GDM1 (cell line): Measurements from ENCODE around the gene CRACDL.

ENCODE experiments used
- DNase-seq: peaks from one replicate; lab custom pipeline; 2025; lab: John Stamatoyannopoulos, UW

CRACDL gene

DNA sequence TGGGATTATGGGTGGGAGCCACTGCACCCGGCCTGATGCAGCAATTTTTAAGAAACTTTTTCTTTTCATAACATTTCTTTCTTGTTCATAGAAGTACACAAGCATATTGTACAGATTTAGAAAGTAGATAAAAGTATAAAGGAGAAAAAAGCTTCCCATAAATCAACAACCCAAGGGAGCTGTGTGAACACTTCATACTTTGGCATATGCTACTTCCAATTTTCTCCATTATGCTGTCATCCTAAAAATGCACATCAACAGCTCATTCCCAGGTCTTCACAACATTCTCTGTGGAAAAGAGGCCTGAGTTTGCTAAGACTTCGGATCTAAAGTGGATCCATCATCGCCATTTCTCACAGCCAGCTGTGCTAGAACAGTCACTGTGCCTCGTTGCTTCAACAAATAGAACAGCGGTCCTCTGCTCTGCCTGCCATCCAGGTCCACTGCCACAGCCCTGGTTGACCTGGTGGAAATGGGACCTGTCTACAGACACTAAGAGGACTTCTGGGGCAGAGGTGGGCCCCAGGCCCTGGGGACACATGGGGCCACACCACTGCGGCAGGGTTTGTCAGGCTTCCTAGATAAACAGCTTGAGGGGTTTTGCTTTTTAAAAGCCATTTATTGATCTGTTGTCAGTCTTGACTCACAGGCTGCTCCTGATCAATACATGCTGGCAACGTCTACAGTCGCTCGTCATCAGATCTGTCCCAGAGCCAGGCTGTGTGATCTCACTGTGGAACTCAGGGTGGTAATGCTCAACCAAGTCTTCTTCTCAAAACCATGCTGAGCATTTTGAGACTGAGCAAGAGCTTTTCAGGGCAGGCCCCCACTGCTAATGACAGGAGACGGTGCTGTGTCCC, 132.4 kb downstream of the CRACDL start:
- no peak for DNase-seq

DNA sequence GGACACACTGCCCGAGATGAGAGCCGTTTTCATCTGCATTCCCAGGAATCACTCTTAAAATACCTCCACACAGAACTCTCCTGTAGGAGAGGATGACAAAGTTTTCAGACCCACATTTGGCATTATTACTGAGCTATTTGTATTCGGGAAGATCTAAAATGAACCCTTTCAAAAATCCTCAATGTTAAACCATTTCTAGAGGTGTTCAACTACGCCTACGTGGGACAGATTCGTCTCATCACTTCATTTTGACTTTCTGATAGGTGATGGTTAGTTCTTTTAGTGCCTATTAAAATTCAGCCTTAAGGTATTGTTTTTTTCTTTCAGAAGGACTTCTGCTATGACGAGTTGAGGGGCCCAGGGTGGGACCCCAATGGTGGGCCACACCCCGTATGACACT, 133.7 kb downstream of the CRACDL start:
- no peak for DNase-seq

DNA sequence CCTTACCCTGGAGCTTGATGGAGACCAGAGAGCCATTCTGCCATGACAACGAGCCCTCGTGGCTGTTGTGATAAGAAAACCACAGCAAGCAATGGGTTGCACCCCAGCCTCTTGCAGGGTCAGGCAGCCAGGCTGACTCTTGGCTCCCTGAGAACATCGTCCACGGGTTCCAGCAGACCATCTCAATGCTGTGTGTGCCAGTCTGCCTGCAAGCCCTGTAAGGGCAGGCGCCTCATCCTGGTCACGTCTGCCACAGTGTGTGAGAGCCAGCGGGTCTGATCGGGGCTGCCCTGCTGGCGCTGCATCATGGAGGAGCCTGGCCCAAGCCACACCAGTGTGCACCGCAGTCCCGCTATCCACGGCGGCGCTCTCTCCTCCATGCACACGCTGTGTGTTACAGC, 134.1 kb downstream of the CRACDL start:
- no peak for DNase-seq

DNA sequence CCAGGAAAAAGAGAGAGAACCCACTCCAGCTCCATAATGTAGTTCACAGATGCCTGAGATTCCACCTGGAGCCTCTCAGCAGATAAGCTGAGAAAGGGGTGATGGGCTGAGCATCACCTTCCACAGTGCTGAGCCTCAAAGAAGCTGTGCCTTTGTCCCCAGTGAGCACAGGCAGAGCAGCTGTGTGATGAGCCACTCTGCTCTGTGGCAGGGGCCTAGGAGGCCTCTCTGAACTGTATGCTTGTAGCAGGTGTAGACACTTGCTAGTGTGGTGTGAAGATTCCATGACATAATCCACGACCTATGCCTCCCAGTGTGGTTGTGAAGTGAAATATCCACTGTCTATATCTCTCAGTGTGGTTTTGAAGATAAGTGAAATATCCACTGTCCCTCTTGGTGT, 134.7 kb downstream of the CRACDL start:
- DNase-seq, result no peak

DNA sequence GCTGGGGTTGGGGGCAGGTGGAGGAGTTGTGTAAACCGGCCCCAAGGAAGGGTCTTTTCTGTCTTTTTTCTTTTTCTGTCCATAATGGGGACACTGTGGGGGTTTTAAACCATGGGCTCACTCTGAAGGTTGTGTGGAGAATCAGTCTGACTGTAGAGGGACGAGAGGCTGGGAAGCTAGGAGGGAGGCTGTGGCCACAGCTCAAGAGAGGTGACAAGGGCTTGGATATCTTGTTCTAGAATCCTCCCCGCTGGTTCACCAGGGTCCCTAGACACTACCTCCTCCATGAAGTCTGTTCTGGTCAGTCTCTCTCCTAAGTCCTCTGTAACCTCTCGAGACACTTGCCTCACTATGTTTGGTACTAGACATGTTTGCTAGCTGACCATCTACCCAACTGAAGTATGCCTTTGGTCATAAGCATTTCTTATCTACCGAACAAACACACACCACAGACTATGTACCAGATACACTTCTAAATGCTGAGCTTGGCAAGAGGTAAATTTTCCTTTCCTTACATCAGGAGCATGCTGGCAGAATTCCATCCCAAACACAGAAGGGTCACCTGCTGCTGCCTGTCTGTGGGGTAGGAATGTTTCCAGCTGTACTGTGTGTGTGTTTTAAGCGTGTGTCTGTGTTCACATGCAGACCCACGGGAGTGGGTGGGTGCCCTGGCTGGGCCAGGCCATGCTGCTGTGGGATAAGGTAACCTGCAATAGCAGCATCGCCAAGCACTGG, 135.5 kb downstream of the CRACDL start:
- no peak for DNase-seq

DNA sequence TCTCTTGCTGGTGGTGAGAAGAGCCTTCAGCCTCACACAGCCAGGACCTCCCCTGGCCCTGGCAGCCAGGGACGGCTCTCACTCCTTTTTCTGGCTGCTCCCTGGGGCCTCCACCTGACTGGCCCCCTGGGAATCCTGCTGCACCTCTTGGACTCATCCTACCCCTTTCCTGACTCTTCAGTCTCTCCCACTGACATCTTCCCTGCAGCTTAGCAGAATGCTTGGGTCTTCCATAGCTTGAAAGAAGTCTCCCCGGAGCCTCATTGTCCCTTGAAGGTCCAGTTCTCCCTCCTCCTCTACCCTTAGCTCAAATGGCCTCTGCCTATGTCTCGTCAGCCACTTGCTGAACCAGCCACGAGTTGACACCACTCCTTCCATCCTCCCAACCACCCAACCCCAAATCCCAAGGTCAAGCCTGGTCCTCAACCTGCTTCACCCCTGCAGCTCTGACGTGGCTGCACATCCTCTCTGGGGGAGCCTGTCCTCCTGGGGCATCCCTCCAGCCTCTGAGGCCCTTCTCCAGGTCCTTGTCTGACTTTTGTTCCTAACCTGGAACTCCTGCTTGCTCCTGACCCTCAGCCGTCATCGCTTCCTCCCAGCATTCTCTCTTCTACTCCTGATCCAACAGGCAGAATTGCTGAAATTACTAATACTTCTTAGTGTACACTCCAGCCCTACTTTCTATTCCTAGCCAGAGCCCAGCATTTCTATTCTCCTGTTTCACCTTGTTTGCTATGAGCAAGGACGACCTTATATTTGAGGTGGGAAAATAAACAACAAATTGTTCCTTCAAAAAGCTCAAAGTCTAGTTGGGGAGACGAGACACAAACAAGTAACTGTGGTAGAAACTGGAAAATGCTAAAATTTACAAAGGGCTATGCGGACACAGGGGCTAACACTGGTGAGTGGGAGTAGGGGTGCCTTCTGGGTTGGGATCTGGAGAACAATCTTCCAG, 136.4 kb downstream of the CRACDL start:
- no peak for DNase-seq

DNA sequence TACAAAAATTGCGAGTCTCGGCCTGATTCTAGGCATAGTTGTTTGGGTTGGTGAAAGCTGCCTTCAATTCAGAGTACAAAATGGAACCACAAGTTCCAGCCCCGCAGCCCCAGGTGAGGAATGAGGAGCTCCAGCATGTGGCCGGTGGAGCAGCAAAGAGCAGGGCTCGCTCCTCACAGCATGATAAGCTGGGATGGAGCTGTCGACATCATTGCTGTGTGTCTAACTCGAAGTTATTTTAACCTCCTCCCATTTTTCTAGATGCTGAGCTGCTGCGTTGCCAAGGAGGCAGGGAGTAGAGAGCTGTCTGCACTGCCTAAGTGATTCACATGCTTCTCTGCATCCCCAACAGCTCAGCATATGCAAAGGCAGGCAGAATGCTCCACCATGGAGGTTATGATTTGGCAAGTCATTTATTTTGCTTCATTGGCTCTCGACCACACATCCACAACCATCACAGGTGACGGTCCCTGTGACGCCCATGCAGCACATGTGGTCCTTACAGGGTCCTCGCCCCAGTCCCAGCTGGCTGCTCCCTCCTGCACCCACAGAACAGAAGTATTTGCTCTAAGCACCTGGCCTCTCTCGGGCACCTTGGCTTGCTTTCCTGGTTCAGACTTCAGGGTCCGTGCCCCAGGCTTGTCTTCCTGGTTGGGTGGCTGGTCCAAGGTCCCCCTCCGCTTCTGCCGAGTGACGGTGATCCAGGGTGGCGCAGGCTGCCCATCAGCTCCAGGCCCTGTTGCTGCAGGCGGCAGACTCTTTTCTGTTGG, 139.1 kb downstream of the CRACDL start:
- no peak for DNase-seq

DNA sequence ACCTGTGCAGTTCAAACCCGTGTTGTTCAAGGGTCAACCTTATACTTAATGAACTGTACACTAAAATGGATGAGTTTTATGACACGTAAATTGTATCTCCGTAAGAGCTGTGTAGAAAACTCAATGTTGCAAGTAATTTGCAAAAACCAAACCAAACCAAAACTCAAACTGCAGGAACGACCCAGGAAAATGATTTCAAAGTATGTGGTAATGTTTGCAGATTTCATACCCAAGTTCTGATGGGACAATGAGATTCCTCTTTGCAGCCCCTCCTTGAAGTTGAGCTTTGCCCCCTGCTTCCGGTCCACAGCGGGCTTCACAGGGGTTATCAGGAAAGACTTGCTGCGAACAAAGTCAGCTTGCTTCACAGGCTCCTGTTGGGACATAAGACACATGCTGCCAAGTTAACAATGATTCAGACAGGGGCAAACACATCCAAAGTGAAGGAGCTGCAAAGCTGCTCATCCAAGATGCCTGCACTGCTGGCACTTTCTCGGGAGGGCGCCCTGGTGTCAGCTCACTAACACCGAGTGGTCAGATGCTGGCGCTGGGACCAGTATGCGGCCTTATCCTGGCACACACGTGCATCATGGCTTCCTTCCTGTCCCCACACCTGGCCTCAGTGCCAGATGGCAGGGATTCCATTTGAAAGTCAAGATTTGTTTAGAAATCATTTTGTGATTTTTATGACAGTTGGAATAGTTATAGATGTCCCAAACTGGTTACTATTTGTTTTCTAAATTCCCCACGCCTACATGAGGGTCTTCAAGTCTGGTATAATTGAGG, 139.9 kb downstream of the CRACDL start:
- DNase-seq, result no peak

DNA sequence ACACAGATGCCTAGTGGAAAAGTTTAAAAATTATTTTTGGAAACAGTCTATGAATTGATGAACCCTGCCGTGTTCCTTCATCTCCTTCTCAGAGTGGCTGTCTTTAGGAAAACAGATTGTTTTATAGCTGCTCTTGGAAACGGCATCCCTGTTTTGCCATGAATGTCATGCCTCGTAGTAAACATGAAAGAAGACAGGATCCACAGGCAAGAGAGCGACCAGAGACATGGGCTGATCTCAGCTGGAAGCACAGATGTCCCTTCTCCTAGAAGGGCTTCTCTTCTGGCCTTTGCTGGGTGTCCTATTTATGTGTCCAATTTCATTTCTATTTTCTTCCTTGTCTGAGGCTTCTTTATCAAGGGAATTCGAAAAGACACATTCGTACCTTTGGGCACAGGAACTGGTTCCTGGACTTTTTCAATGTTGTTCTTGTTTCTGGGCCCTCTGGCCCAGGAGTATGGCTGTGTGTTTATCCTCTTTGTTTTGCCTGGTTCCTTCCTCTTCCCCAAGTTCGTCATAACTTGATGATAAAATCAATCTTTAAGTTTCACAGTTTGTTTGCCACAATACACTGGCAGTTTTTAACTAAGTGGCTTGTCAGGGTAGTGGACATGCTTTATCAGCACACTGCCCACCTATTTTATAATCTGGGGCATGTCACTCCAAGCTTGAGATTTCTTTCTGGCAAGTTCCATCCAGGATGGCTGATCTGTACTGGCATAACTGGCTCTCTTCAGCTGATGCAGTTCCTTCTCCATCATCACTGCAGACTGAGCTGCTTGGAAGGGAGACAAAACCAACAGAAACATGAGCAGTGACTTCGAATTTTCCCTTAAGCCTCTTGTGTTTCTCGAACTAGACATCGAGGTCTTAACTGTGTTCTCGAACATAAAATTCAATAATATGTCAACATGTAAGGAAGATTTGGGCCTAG, 141.9 kb downstream of the CRACDL start:
- no peak for DNase-seq

DNA sequence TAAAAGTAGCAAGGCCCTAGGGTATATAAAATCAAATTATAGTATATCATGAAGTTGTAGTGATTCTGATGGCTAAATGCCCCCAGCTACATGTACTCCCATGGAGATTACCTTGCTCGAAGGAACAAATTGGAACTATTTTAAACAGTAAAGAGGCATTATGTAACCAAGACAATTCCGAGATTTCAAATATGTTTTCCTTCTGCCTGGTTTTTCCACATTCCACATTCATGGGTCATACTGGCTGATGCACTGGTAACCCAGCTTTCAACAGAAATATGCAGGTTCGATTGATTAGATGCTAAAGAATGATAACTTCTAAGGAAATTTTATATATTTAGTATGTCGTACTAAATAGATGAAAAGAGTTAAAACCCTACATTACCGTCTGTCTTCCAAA, 142.8 kb downstream of the CRACDL start:
- DNase-seq, result no peak

DNA sequence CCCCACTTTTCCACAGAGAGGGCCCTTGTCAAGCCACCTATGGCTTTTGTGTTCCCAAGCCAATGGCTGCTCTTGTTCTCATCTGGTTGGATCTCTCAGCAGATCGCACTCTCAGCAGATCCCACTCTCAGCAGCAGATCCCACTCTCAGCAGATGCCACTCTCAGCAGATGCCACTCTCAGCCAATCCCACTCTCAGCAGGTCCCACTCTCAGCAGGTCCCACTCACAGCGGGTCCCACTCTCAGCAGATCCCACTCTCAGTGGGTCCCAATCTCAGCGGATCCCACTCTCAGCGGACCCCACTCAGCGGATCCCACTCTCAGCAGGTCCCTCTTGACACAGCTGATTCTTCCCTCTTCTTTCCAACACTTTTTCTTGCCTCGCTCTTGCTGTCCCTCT, 145.8 kb downstream of the CRACDL start:
- no peak for DNase-seq

DNA sequence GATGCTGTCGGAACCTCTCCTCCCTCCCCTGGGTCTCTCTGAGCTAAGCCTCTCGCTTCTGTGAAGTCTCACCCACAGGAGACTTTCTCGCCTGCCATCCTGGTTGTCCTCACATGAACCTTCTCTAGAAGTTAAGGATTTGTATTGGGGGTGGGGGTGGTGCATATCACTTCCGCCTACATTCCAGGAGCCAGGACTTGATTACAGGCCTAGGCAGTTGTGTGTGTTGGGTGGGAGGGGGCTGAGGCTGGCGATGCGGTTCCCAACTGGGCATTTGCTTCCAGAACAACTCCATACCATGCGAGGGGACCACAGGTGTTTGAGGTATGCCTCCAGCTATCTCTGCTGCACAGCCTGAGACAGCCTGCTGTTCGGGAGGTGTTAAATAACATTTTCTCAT, 148.3 kb downstream of the CRACDL start:
- no peak for DNase-seq

DNA sequence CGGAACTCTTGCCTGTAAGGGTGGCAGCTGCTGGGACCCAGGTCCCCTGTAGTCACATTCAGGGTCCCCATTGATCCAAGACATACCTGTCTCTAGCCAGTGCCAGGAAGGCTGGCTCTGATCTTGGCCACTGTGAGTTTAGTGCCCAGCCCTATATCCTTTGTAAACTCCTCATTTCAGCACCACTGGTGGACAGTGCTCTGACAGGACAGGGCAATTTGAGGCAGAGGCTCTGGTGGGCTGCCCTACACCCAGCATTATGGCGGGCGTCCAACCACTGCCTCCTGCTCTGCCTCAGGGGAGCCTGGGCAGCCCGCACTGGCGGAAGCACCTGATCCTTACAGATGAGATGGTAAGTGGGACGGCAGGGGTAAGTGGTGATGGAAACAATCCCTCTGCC, 149.8 kb downstream of the CRACDL start:
- no peak for DNase-seq

DNA sequence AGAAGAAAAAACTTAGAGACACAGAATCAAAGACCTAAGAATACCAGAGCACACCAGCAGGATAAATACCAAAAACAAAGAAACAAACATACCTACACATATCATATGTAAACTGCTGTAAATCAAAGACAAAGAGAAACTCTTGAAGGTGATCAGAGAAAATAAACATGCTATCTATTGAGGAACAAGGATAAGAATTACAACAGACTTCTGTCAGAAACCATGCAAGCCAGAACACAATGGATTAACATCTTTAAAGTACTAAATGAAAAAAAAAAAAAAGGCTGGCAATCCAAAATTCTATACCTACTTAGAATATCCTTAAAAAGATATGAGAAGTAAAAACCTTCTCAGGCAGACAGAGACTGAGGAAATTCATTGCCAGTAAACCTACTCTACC, 153.5 kb downstream of the CRACDL start:
- DNase-seq, result no peak

DNA sequence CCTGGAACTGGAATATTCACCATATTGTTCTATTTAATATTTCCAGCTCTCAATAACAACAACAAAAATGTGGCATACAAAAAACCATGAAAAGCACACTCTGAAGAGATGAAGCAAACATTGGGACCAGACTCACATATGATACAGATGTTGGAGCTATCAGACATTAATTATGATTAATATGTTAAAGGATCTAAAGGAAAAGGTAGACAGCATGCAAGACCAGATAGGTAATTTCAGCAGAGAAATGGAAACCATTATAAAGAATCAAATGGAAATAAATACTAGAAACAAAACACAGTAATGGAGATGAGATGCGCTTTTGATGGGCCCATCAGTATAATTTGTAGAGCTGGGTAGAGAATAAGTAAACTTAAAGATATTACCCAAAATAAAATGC, 154.2 kb downstream of the CRACDL start:
- DNase-seq, result no peak

DNA sequence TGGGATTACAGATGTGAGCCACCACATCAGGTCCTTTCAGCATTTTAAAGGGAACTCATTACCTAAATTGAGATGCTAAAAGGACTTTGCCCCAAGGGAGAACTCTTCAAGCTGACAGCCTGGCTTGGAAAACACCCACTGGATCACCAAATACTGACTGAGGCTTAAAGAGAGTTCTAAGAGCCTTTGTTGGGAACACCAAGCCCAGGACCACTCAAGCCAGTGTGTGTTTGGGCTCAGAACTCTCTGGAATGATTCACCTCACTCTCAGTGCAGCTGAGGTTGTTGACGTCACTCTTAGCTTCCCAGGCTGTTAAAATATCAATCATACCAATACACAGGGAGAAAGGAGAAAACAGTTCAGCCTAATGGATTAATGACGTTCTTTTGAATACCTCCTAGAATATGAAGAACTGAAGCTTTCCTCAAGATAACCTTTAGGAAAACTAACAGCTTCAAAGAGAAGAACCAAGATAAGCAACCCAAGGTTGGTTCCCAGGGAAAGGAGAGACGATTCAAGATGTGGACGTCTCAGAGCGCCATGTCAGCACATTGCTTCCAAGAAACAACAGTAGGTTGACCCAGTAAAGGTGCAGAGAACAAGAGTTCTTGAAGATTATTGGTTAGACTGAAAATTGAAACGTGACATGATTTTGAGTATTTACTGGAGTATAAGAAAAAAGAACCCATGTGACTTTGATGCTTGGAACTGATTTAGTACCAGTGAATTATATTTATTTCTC, 157.1 kb downstream of the CRACDL start:
- DNase-seq, result no peak

DNA sequence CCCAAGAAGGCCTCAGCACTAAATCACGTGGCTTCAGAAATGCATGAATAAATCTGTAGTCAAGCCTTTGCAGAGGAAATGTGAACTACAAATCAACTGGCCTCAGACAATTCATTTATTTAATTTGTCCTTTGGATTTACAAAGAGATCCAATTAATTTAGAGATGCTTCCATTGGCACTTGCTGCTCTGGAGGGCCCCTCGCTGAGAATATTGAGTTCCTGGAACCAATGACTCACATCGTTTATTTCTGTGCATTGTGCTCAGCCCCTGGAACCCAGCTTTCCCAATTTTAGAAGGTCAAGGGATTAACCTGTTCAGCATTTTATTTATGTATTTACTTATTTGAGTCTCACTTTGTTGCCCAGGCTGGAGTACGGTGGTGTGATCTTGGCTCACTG, 157.9 kb downstream of the CRACDL start:
- no peak for DNase-seq

DNA sequence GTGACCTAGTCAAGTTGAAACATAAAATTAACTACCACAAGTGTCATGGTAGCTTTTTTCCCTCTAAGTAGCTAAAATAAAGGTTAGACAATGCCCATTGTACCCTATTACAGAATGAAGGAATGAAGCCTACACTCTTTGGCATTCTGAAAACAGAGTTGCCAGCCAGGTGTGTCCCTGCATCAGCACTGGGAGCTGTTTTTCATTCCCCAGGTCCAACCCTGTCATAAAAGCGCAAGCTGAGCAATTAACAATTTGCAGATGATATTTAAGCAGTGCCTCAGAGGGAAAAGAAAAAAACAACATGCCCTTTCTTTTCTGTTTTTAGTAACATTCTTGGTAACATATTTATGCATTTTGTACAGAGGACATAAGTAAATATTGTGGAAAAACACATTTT, 158.3 kb downstream of the CRACDL start:
- no peak for DNase-seq

DNA sequence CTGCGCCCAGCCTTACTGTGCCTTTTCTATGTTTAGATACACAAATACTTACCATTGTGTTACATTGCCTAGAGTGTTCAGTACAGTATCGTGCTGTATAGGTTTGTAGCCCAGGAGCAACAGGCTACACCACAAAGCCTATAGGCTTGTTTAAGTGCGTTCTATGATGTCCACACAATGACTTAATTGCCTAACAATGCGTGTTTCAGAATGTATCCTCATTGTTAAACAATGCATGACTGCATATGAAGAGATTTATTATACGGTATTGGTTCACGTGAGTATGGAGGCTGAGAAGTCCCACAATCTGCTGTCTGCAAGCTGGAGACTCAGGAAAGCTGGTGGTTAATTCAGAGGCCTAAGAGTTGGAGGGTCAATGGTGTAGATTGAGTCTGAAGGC, 158.9 kb downstream of the CRACDL start:
- DNase-seq, result no peak
